HG03060 (cell line): ENCODE data around the gene DNAJC11.
"Not testable (repeated sequence)": the region's sequence is repeated elsewhere in the genome, so short reads cannot be mapped to it uniquely, and the experiment has no call there.

Experiments
- ATAC-seq: cut with Tn5 transposase; IDR thresholded peaks from one replicate; pipeline ENCODE4 v1.9.1; 2021; ENCODE audit warnings: low read depth, moderate number of reproducible peaks; ENCODE audit not compliant: unreplicated experiment

DNAJC11 gene, protein sequence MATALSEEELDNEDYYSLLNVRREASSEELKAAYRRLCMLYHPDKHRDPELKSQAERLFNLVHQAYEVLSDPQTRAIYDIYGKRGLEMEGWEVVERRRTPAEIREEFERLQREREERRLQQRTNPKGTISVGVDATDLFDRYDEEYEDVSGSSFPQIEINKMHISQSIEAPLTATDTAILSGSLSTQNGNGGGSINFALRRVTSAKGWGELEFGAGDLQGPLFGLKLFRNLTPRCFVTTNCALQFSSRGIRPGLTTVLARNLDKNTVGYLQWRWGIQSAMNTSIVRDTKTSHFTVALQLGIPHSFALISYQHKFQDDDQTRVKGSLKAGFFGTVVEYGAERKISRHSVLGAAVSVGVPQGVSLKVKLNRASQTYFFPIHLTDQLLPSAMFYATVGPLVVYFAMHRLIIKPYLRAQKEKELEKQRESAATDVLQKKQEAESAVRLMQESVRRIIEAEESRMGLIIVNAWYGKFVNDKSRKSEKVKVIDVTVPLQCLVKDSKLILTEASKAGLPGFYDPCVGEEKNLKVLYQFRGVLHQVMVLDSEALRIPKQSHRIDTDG

DNA sequence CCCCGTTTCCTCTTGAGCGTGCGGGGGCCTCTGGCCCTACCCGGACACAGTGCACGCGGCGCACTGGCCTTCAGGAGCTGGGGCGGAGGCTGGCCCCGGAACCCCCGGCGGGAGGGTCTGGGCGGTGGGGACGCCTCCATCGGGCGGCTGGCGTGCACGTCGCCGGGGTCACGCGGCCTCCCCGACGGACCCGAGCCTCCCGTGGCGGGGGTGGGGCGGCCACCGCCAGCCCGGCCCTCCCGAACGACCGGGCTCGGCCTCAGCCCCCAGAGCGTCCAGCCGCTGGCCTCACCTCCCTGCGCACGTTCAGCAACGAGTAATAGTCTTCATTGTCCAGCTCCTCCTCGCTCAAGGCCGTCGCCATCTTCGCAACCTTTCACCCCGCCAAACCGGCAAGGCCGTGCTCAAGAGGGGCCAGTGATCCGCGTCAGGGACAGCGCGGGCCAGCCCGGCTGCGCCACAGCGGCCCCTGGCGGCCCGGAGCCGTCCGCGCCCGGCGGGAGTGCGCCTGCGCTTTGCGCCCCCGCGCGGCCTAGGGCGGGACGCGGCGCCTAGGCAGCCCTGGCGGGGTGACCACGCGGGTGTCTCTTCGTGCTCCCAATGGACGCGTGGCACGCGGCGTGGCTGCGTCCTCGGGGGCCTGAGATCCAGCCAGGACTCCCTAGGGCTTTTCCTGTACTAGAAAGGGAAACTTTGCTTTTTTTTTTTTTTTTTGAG, at the start of gene DNAJC11:
DNAJC11 (minus strand) TSS at position 380 of the 717 bp plus-strand sequence; CDS start at position 364, 16 bp downstream.
- peak; percentile 71 for ATAC-seq

DNA sequence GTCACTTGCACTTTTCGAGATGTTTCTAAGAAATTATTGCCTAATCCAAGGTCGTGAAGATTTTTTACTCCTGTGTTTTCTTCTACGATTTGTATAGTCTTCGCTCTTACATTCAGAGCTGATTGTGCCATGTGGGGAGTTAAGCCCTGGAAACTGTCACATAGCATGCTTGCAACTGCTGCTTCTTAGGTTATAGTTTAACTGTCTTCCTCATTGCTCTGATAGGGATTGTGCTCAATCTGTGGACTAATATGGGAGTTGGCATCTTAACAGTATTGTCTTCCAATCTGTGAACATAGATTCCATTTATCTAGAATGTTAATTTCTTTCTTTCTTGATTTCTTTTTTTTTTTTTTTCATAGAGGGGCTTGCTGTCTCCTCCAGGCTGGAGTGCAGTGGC, 48.9 kb upstream of the DNAJC11 start:
- no peak for ATAC-seq

DNA sequence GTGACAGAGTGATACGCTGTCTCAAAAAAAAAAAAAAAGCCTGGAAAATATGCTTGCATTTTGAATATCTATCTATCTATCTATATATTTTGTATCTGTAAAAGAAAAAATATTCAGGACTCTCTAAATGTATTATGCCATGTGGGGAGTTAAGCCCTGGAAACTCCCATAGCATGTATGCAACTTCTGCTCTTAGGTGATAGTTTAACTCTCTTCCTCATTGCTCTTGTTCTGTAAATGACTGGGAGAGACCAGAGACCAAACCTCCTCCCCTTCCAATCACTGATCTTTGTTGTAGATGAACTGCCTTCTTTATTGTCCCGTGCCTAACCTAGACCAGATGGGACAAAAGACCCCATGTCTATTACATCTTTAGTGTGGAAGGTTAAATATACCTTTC, 46.1 kb upstream of the DNAJC11 start:
- no peak for ATAC-seq

DNA sequence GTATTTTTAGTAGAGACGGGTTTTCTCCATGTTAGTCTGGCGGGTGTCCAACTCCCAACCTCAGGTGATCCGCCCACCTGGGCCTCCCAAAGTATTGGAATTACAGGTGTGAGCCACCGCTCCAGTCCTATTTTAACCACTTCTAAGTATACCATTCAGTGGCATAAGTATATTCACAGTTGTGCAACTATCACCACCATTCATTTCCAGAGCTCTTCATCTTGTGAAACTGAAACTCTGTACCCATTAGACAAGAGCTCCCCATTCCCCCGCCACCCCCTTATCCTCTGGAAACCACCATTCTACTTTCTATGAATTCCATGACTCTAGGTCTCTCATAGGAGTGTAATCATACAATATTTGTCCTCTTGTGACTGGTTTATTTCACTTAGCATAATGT, 43.5 kb upstream of the DNAJC11 start:
- no peak for ATAC-seq

DNA sequence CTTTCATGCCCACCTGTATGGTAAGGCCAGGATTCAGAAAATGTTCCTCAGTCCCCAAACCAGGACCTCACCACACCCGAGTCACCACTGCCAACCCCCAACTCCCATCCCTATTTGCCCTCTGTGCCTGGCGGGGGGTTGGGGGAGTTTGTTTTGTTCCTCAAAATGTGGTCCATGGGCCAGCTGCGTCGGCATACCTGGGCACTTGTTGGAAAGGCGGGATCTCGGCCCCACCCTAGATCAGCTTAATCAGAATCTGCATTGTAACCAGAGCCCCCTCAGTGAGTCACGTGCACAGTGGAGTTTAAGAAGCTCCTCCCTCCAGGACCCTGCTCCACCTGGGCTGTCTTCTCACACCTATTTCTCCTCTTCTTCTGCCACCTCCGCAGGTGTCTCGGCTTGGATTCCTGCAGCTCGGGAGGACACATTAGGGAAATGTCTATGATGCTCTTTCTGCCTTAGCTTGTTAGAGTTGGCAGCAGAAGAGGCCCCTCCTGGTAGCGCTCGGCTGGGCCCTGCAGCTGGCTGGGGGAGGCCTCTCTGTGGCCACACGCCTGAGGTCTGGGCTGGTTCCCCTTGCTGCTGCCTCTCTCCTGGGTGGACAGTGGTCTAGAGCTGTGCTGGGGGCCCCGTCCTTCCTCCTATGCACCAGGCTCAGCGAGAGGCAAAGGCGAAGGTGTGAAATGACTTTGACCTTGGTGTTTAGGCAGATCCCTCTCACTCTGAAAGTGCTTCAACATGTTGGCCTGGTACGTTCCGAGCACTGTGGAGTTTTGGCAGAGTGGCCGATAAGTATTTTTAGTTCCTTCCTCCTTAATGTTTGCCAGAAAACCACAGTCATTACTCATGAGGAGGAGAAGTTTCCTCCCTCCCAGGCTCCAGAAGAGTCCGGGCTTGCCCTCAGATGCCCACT, 41.8 kb upstream of the DNAJC11 start:
- ATAC-seq: no peak

DNA sequence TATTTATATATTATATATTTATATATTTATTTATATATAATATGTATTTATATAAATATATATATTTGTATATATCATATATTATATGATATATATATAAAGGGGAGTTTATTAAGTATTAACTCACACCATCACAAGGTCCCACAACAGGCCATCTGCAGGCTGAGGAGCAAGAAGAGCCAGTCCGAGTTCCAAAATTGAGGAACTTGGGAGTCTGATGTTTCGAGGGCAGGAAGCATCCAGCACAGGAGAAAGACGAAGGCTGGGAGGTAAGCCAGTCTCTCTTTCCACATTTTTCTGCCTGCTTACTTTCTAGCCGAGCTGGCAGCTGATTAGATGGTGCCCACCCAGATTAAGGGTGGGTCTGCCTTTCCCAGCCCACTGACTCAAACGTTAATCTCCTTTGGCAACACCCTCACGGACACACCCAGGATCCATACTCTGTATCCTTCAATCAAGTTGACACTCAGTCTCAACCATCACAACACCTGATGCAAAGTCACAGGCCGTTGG, 41.1 kb upstream of the DNAJC11 start:
- ATAC-seq: not testable (repeated sequence)

DNA sequence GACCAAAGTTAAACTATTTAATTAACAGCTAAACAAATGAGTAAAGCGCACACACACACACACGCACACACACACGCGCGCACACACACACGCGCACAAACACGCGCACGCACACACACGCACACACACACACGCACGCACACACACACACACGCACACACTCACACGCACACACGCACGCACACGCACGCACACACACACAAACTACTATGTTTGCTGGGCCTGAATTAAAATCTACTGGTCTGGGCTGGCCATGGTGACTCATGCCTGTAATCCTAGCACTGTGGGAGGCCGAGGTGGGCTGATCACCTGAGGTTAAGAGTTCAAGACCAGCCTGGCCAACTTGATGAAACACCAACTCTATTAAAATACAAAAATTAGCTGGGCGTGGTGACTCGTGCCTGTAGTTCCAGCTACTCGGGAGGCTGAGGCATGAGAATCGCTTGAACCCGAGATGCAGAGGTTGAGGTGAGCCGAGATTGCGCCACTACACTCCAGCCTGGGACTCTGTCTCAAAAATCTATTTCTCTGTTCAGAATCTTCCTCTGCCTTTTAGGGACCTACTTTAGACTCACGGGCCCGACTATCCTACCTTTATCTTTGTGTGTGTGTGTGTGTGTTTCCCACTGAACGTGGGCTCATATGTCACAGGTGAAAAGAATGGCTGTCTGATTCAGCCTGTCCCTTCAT, 37.5 kb upstream of the DNAJC11 start:
- no peak for ATAC-seq

DNA sequence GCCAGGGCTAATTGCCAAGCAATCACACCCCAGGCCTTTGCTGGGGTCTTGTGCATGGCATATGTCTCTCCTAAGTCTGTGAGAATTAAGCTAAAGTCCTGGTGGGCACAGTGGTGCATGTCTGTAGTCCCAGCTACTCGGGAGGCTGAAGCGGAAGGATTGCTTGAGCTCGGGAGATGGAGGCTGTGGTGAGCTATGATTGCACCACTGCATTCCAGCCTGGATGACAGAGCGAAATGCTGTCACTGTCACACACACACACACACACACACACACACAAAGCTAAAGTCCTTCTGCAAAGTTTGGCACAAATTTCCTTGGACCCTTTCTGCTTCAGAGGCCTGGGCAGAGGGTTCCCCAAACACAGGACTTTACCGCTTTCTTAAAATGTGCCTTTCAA, 31.3 kb upstream of the DNAJC11 start:
- no peak for ATAC-seq

DNA sequence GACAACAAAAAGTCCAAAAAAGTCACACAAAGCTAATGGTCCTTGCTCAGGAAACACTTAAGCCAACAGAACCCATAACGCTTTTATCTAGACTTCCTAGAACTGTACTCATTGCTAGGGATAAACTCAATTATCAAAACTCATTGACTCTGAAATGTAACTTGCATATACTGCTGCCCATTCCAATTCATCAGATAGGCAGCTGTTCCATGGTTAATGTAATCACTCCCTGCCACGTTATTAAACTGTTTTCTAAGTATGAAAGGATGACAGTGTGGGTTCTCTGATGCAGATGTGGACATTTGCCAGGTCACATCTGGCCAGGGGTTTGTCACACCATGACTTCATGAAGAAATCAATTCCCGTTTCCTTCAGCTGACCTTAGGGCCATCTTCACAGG, 30.3 kb upstream of the DNAJC11 start:
- ATAC-seq: no peak

DNA sequence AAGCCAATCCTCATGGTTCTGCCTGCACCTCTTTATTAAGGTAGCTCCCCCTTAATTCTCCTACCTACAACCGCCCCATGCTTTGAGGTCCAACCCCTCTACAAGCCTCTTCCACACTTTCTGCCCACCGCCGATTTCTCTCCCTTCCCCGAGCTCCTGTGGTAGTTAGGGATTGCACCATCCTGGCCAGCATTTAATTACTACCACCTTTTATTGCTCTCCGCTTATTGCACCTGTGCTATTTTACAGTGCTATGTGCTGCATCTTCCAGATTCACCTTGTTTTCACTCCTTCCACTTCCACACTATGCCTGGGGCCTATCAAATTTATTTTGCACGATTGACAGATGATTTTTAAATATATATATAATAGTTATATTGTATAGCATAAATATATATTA, 29.3 kb upstream of the DNAJC11 start:
- no peak for ATAC-seq

DNA sequence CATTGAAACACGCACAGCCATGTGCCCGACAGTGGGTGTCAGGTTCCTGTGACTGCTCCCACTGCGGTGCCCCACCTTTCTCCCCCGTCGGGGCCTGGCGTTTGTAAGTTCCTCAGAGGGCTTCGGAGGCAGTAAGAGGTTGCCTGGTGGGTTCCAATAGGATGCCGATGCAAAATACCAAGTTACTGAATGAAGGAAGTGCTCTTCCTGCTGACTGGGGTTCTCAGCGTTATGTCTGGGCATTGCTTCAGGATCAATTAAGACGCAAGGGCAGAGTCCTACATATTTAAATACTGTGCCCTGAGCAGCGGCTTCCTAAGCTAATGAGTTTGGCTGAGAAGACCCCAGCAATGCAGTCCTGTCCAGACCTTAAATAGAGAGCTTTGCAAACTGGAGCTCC, 28.9 kb upstream of the DNAJC11 start:
- ATAC-seq: no peak

DNA sequence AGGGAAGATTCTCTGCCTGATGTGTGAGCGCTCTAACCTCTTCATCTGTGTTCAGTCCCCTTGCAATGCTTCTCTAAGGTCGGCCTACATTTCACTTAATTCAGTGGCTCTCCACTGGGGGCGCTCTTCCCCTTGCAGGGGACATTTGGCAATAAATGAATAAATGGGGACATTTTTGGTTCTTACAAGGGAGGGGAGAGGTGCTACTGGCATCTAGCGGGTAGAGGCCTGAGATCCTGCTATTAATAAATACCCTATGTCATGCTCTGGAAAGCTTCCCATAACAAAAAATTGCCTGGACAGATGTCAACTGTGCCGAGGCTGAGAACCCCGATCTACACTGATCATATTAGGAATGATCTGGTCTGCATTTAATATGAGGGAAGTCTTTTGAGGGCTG, 25.9 kb upstream of the DNAJC11 start:
- no peak for ATAC-seq

DNA sequence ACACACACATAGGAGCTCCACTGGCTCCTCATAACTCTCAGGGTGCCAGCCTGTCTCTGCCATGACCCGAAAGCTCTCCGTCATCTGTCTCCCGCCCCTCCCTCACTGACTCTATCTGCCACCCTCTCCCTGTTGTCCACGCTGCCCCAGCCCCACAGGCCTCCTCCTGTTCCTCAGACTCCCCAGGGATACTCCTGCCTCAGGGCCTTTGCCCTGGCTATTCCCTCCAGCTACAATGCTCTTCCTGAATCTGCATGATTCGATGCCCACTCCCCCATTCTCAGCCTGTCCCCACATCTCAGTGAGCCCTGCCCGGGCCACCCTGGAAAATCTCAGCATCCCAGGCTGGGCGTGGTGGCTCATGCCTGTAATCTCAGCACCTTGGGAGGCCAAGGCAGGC, 24.6 kb upstream of the DNAJC11 start:
- ATAC-seq: no peak

DNA sequence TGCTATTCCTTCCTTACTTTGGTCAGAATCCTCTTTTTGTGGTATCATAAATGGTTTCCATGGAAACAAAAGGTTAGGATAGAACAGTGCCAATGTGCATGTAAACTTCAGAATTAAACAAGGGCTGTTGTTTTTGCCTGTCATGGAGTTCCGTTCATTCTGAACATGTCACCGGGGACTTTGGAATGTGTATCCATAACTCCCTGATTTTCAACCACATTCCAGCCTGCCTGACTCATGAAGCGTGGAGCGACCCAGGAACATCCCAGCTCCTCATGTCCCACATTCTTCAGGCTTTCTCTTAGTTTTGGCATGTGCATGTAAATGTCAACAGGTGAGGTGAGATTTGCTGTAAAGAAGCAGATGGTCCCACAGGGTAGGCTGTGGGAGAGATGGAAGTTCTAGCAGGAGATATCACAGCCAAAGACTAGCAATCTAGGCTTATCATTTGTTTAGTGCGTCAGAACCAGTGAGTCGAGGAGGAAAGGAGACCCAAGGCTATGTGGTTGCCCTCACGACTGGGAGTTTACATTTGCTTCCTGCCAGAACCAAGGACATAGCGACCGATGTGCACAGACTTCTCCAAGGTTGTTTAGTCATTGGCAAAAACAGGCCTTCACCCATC, 23.0 kb upstream of the DNAJC11 start:
- ATAC-seq: no peak

DNA sequence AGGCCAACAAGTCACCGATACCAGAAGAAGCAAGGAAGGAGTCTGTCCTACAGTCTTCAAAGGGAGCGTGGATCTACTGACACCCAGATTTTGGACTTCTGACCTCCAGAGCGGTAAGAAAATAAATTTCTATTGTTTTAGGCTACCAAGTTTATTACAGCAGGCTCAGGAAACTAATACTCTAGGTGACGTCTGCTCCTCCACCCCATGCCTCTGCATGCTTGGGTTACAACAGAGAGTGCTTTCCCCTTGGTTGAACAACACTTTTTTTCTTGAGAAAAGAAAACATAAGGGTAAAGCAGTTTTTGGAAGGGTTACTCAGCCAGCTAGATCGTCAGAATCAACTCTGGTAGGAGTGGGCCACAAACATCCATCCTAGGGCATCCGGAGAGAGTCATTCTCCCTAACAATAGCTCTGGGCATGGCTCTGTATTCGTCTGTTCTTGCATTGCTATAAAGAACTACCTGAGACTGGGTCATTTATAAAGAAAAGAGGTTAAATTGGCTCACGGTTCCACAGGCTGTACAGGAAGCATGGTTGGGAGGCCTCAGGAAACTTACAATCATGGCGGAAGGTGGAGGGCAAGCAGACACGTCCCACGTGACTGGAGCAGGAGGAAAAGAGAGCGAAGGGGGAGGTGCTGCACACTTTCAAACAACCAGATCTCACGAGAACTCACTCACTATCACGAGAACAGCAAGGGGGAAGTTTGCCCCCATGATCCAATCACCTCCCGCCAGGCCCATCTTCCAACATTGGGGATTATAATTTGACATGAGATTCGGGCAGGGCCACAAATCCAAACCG, 22.2 kb upstream of the DNAJC11 start:
- ATAC-seq: no peak

DNA sequence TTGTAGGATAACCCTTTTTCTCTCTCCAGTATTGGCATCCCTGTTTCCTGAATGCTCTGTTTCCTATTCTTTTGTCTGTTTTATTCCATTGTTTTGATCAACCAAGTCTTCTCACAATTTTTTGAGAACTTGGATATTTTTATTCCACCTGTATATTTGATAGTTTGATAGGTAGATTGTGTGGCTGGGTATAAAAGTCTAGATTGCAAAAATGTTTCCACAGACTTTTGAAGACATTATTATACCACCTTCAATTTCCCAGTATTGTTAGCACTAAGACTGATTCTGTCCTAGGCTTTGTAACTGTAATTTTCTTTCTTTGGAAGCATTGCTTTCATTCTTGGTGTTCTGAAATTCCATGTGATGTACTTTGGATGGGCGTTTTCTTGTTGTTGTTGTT, 9.6 kb upstream of the DNAJC11 start:
- no peak for ATAC-seq

DNA sequence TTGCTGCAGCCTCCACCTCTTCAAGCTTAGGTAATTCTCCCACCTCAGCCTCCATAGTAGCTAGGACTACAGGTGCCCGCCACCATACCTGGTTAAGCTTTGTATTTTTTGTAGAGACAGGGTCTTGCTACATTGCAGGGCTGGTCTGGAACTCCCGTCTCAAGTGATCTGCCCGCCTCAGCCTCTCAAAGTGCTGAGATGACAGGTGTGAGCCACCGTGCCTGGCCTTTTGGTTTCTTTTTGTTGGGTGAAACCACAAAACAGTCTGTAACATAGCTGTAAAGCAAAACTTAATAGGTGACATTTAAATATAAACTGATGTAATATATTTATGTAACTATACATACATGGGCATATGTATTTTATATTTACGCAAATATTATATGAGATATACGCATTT, 3.1 kb upstream of the DNAJC11 start:
- no peak for ATAC-seq

DNA sequence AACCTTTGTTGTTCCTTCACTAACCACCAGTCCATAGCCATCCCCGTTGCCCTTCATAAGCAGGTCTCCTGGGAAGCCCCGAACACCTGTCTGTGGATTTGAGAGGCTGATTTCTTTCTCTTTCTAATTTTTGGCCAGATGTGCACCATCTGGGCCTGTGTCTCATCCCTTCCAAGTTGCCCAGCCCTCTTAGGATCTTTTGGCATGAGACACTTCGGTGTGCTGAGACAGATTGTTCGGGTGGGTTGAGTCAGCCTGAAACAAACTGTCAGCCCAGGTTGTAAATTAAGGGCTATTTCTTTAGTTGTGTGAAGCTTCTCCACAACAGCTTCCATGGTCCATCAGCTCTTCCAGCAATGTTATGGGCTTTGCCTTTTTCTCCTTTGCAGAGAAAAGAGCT, 1.4 kb upstream of the DNAJC11 start:
- ATAC-seq: no peak
